H1 (cell line): Measurements from ENCODE around the gene GPR137. TPM values are rescaled to one million over a fixed set of nuclear protein-coding genes. Genes with fewer than 3 reads are reported as not detected.
A peak's percentile ranks its signal among the peaks of the same experiment; 100 is the strongest.

ENCODE experiments used
- CTCF ChIA-PET: fragments of 300-600 bp; sonication (Branson Sonifier 250); formaldehyde crosslinking; loops from one replicate; lab custom pipeline; 2021; ENCODE audit not compliant: partially characterized antibody; lab: Charles Lee
- POLR2A ChIA-PET: fragments of 300-600 bp; sonication (Branson Sonifier 250); formaldehyde crosslinking; loops from one replicate; lab custom pipeline; 2021; ENCODE audit warnings: inconsistent platforms; ENCODE audit not compliant: partially characterized antibody; lab: Charles Lee
- DNase-seq, 2 experiments: peaks; one replicate each; pipeline versions ENCODE4 v3.0.0 to v3.0.0-alpha.2; 2010 to 2022; ENCODE audit warnings: low spot score in 2 of 2, low read depth in 1 of 2, mixed read lengths in 1 of 2
- FAIRE-seq: peaks from 2 replicates; lab custom pipeline; 2011; peaks lifted over from hg19 to GRCh38; lab: Jason Lieb, UNC
- H2AFZ ChIP-seq: 2 replicates; pipeline ENCODE4 v1.8.1; 2012; ENCODE audit warnings: low read length, inconsistent platforms
- H2AK5ac ChIP-seq: 2 replicates; pipeline ENCODE4 v1.6.1; 2013; ENCODE audit warnings: low read depth, low read length
- H2BK120ac ChIP-seq: replicated peaks from 2 replicates; pipeline ENCODE3; 2013; ENCODE audit warnings: low read depth, low read length, inconsistent platforms
- H2BK12ac ChIP-seq: 2 replicates; pipeline ENCODE4 v1.6.1; 2013; ENCODE audit warnings: low read depth, low read length
- H2BK15ac ChIP-seq: 2 replicates; pipeline ENCODE4 v1.6.1; 2013; ENCODE audit warnings: low read length
- H2BK20ac ChIP-seq: 2 replicates; pipeline ENCODE4 v1.6.1; 2013; ENCODE audit warnings: low read length
- H2BK5ac ChIP-seq: 2 replicates; pipeline ENCODE4 v1.6.1; 2013; ENCODE audit warnings: low read depth, low read length
- H3K14ac ChIP-seq: 2 replicates; pipeline ENCODE4 v1.6.1; 2013; ENCODE audit warnings: inconsistent platforms; ENCODE audit not compliant: insufficient read length
- H3K18ac ChIP-seq: 2 replicates; pipeline ENCODE4 v1.6.1; 2013; ENCODE audit warnings: low read length; ENCODE audit errors: extremely low read depth
- H3K23ac ChIP-seq: 2 replicates; pipeline ENCODE4 v1.6.1; 2013; ENCODE audit warnings: inconsistent platforms; ENCODE audit not compliant: insufficient read length
- H3K23me2 ChIP-seq: 2 replicates; pipeline ENCODE4 v1.6.1; 2013; ENCODE audit warnings: low read depth, low read length
- H3K27ac ChIP-seq: 2 replicates; pipeline ENCODE4 v1.6.1; 2011; ENCODE audit warnings: low read depth, low read length, inconsistent platforms
- H3K27me3 ChIP-seq, 4 experiments: replicated peaks in 1 of 4; 1 replicate in 1 of 4; 2 replicates in 3 of 4; pipeline versions ENCODE4 v1.6.1 to v1.8.1; 2011 to 2013; ENCODE audit warnings: low read length in 3 of 4, mild to moderate bottlenecking in 3 of 4, inconsistent platforms in 2 of 4, mixed read lengths in 2 of 4, moderate library complexity in 1 of 4; ENCODE audit not compliant: control insufficient read depth in 3 of 4, insufficient read depth in 3 of 4; ENCODE audit errors: extremely low read depth in 1 of 4
- H3K36me3 ChIP-seq, 4 experiments: 2 replicates each; pipeline versions ENCODE4 v1.6.1 to v1.8.1; 2011 to 2013; ENCODE audit warnings: mild to moderate bottlenecking in 4 of 4, low read length in 3 of 4, moderate library complexity in 2 of 4, control low read depth in 1 of 4, inconsistent platforms in 1 of 4; ENCODE audit not compliant: insufficient read depth in 4 of 4, control insufficient read depth in 2 of 4
- H3K4ac ChIP-seq: replicated peaks from 2 replicates; pipeline ENCODE3; 2013; ENCODE audit warnings: low read length, low read depth, mixed read lengths, inconsistent platforms; ENCODE audit not compliant: insufficient read length
- H3K4me1 ChIP-seq, 4 experiments: replicated peaks in 1 of 4; 1 replicate in 1 of 4; 2 replicates in 3 of 4; pipeline versions ENCODE4 v1.6.1 to v1.8.1; 2011 to 2013; ENCODE audit warnings: low read length in 3 of 4, inconsistent platforms in 2 of 4, mixed read lengths in 1 of 4; ENCODE audit not compliant: insufficient read depth in 4 of 4, control insufficient read depth in 3 of 4
- H3K4me2 ChIP-seq, 2 experiments: 2 replicates each; pipeline versions ENCODE4 v1.6.1 to v1.8.1; 2011 to 2013; ENCODE audit warnings: low read depth in 2 of 2, low read length in 2 of 2, control low read depth in 1 of 2, inconsistent platforms in 1 of 2, mild to moderate bottlenecking in 1 of 2; ENCODE audit not compliant: insufficient read depth in 1 of 2
- H3K4me3 ChIP-seq, 4 experiments: fragments of 200-600, 300-600 bp in 1 of 4; sonication (generic), shearing (Covaris generic), sonication (Bioruptor Twin) in 1 of 4; 2 replicates each; pipeline versions ENCODE4 v1.5.1 to v1.8.1; 2011 to 2016; ENCODE audit warnings: low read length in 4 of 4, low read depth in 3 of 4, control low read depth in 2 of 4, inconsistent platforms in 2 of 4, mild to moderate bottlenecking in 2 of 4, mixed read lengths in 1 of 4, moderate library complexity in 1 of 4; ENCODE audit not compliant: insufficient read depth in 2 of 4; ENCODE audit errors: extremely low read depth in 1 of 4
- H3K56ac ChIP-seq: replicated peaks from 2 replicates; pipeline ENCODE3; 2013; ENCODE audit warnings: low read depth, mild to moderate bottlenecking, mixed read lengths, low read length, inconsistent platforms; ENCODE audit not compliant: insufficient read length
- H3K79me1 ChIP-seq: 2 replicates; pipeline ENCODE4 v1.6.1; 2013; ENCODE audit warnings: low read depth, low read length, control low read depth
- H3K79me2 ChIP-seq, 2 experiments: 2 replicates each; pipeline versions ENCODE4 v1.6.1 to v1.8.1; 2012 to 2013; ENCODE audit warnings: low read length in 2 of 2, mild to moderate bottlenecking in 2 of 2, inconsistent platforms in 1 of 2; ENCODE audit not compliant: insufficient read depth in 2 of 2, control insufficient read depth in 1 of 2
- H3K9ac ChIP-seq, 4 experiments: replicated peaks in 1 of 4; 1 replicate in 1 of 4; 2 replicates in 3 of 4; pipeline versions ENCODE4 v1.6.1 to v1.8.1; 2011 to 2013; ENCODE audit warnings: low read depth in 3 of 4, low read length in 3 of 4, control low read depth in 2 of 4, mild to moderate bottlenecking in 2 of 4, moderate library complexity in 2 of 4, inconsistent platforms in 1 of 4; ENCODE audit errors: extremely low read depth in 1 of 4
- H3K9me3 ChIP-seq, 2 experiments: 2 replicates each; pipeline versions ENCODE4 v1.6.1 to v1.8.1; 2012 to 2013; ENCODE audit warnings: mild to moderate bottlenecking in 2 of 2, moderate library complexity in 2 of 2, control low read depth in 1 of 2, inconsistent platforms in 1 of 2, low read depth in 1 of 2, low read length in 1 of 2, mixed read lengths in 1 of 2; ENCODE audit not compliant: insufficient read depth in 2 of 2
- H4K20me1 ChIP-seq, 2 experiments: replicated peaks in 1 of 2; 2 replicates each; pipeline versions ENCODE3 to v1.8.1; 2011 to 2013; ENCODE audit warnings: inconsistent platforms in 2 of 2, low read length in 2 of 2, mild to moderate bottlenecking in 1 of 2; ENCODE audit not compliant: insufficient read depth in 2 of 2, control insufficient read depth in 1 of 2
- H4K5ac ChIP-seq: 2 replicates; pipeline ENCODE4 v1.6.1; 2013; ENCODE audit warnings: low read length, low read depth, mixed read lengths, inconsistent platforms; ENCODE audit not compliant: insufficient read length
- H4K8ac ChIP-seq: 2 replicates; pipeline ENCODE4 v1.8.0; 2013; ENCODE audit warnings: mild to moderate bottlenecking, moderate library complexity, low read length, inconsistent platforms; ENCODE audit not compliant: insufficient read depth; ENCODE audit errors: extremely low read depth
- H4K91ac ChIP-seq: replicated peaks from 2 replicates; pipeline ENCODE3; 2013; ENCODE audit warnings: low read length, mixed read lengths, inconsistent platforms; ENCODE audit not compliant: insufficient read length
- EZH2 ChIP-seq: fragments of 200-600 bp; sonication (generic); IDR thresholded peaks from 2 replicates; pipeline ENCODE4 v1.7.1; 2012; ENCODE audit warnings: low read depth, mild to moderate bottlenecking, moderate library complexity, low read length, inconsistent platforms; ENCODE audit not compliant: severe bottlenecking
- KDM4A ChIP-seq: IDR thresholded peaks from one replicate; pipeline ENCODE4 v1.7.1; 2012; ENCODE audit warnings: low read depth, mild to moderate bottlenecking, moderate library complexity, low read length, inconsistent platforms; ENCODE audit not compliant: severe bottlenecking
- PHF8 ChIP-seq: fragments of 200-600 bp; sonication (generic); conservative IDR thresholded peaks from 2 replicates; pipeline ENCODE4 v1.7.1; 2012; ENCODE audit warnings: low read depth, mild to moderate bottlenecking, inconsistent platforms, low read length, moderate library complexity
- SAP30 ChIP-seq: fragments of 300-600 bp; sonication (generic); IDR thresholded peaks from 2 replicates; pipeline ENCODE4 v1.7.1; 2012; ENCODE audit warnings: low read length, moderate library complexity, mild to moderate bottlenecking, inconsistent platforms; ENCODE audit not compliant: insufficient read depth, insufficient replicate concordance
- TAF7 ChIP-seq: optimal IDR thresholded peaks from 2 replicates; pipeline ENCODE3; 2011; ENCODE audit warnings: low read depth, mild to moderate bottlenecking, inconsistent platforms, low read length, moderate library complexity, borderline replicate concordance
- TBP ChIP-seq: IDR thresholded peaks from 2 replicates; pipeline ENCODE4 v1.6.1; 2011; ENCODE audit warnings: low read depth, low read length, improper control_type of control experiment
- whole genome bisulfite sequencing, 2 experiments: shearing (Covaris generic) in 1 of 2; methylation state at CpG; one replicate each; pipeline versions ENCODE4 v1.1.6 to v1.1.7; 2013 to 2015; ENCODE audit warnings: low lambda C conversion rate in 2 of 2, mixed read lengths in 2 of 2, inconsistent platforms in 1 of 2, low coverage in 1 of 2, missing lambda C conversion rate in 1 of 2; ENCODE audit not compliant: insufficient replicate concordance in 2 of 2, insufficient coverage in 1 of 2, insufficient read length in 1 of 2; ENCODE audit errors: extremely low coverage in 1 of 2, missing lambda C conversion rate in 1 of 2; 5-methylcytosine and 5-hydroxymethylcytosine counted together
- polyA plus RNA-seq, 7 experiments: library from polyadenylated mRNA; depleted of rRNA in 3 of 7; stranded (reverse) in 5 of 7; unstranded in 2 of 7; fragments of >200 nt in 5 of 7; fragments of 200-250 nt in 2 of 7; gene quantifications; 1 replicate in 5 of 7; 2 replicates in 1 of 7; 4 replicates in 1 of 7; pipeline versions ENCODE4 v1.2.1 to v1.2.3, GENCODE V29; 2011 to 2013; ENCODE audit warnings: missing spikeins in 2 of 7, mixed read lengths in 2 of 7
- total RNA-seq: library from RNA; stranded (reverse); fragmentation: NEBNext Ultra II Directional; extraction: Animal tissue kit (Norgen Biotek cat#: 25700); gene quantifications from 2 replicates; pipeline ENCODE4 v1.2.1, GENCODE V29; 2021

GPR137 gene
- total and polyA plus RNA-seq, 2 of the 8 experiments (the other 6 are each of a cell fraction or from before 2014, with no cell fraction given) = 36.2 to 37.8 TPM

DNA sequence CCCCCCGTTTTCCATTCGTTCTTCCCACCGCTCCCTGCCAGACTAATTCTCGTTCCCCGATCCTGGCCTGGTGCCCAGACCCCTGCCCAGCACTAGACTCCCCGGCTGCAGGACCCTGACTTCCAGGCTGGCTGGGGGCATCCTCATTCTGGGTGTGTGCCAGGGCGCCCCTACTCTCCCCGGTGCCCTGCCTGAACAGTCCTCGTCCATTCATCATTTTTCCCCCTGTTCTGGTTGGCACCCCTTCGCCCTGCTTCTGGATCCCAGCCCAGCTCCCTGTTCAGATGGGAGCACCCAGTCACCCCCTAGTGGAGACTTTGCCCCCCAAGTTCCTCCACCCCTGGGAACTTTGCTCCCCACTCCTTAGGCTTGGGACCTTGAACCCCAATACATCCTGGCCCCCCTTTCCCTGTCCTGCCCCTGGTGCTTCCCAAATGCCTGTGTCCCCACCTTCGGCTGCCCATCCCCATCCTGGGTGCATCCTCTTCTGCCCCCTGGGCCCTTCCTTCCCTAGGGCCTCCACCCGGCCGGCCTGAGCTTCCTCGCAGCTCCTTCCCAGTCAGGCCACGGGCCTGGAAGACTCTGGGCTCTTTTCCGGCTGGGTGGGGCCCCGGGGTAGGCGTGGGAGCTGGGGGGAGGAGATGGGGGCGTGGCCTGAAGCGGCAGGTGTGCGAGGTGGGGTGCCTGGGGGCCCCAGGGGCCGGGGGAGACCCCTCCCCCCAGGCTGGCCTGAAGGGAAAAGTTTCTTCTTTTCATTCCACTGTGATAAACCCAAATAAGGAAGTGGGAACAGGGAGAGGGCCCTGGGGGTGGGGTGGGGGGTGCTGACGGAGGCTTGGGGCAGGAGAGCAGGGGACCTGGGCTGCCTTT lies 33.4 kb upstream of the GPR137 start:
- ChIA-PET POLR2A (interaction anchor here (0.9 to 13.1 kb wide), 13 partner anchors 10 to 1411 kb away, joined by 3 to 352 read pairs (median 9); partner anchors contain the start of genes DNAJC4, ESRRA, FKBP2 and NUDT22), CTCF (interaction anchor here (0.6 to 10.0 kb wide), 18 partner anchors 14 to 1660 kb away, joined by 3 to 102 read pairs (median 6); partner anchors contain the start of genes CATSPERZ, FERMT3, NUDT22 and TRPT1)
- Histone ChIP-seq H3K14ac (no peak overlapping the region), H4K20me1 (peaks cover 6 to 17% of the 10 kb centered on the region in 2 experiments), H2BK120ac (no peak overlapping the region), H4K91ac (peak overlapping the region; percentile 31), H3K27me3 (no peaks in the 10 kb centered on the region), H3K4me1 (peaks cover 0 to 40% (median 34%) of the 10 kb centered on the region in 4 experiments; a peak in 6 of 7 replicates), H3K23ac (no peak overlapping the region), H4K5ac (peak overlapping the region; percentile 27), H3K4me2 (peak overlapping the region; percentile 73 to 88), H2BK5ac (no peak overlapping the region; the same call in 1 of the 2 replicates), H2AK5ac (no peak overlapping the region), H3K56ac (peak overlapping the region; percentile 9), H2BK20ac (no peak overlapping the region), H3K9ac (peak overlapping the region; percentile 54 to 62 (median 60); a peak in 6 of 7 replicates), H3K27ac (0 out of 2 replicates have a peak overlapping the region, but pooled peaks have one; percentile 22), H3K4ac (no peak overlapping the region), H3K23me2 (peaks cover 10% of the 10 kb centered on the region; the same call in 1 of the 2 replicates), H3K36me3 (peaks cover 8 to 28% (median 17%) of the 10 kb centered on the region in 4 experiments), H2BK15ac (no peak overlapping the region), H3K18ac (peak overlapping the region; percentile 99), H2AFZ (no peak overlapping the region), H3K4me3 (peak overlapping the region; percentile 73 to 86 (median 76)), H2BK12ac (no peak overlapping the region), H3K9me3 (no peaks in the 10 kb centered on the region), H4K8ac (no peak overlapping the region), H3K79me1 (peaks cover 2% of the 10 kb centered on the region; the same call in 1 of the 2 replicates), H3K79me2 (peaks cover 0 to 23% of the 10 kb centered on the region in 2 experiments; a peak in 1 of 4 replicates)
- DNase-seq = peak in 1 of 2 experiments; percentile 68
- WGBS, 2 experiments = 5% methylated on average over 16 of the region's 23 CpGs; no CpG with 5 or more reads in 1 of the 2 experiments
- FAIRE-seq = no peak
- TF ChIP-seq PHF8 = 0 out of 2 replicates have a peak, but pooled peaks have one; percentile 12
- peak; percentile 62 for TF ChIP-seq TAF7
- TF ChIP-seq TBP = 0 out of 2 replicates have a peak, but pooled peaks have one; percentile 9
- peak; percentile 21 for TF ChIP-seq KDM4A
- TF ChIP-seq EZH2 = no peak
- TF ChIP-seq SAP30 = peak; percentile 55
